DMS53 treated with DMSO at 0.1 percent for 48 hours (cell line): ENCODE data around the gene HSD17B8.
A peak's percentile ranks its signal among the peaks of the same experiment; 100 is the strongest.

Experiments used
- DNase-seq: peaks from one replicate; lab custom pipeline; 2025; ENCODE audit not compliant: unreplicated experiment; lab: John Stamatoyannopoulos, UW

The HSD17B8 gene

DNA sequence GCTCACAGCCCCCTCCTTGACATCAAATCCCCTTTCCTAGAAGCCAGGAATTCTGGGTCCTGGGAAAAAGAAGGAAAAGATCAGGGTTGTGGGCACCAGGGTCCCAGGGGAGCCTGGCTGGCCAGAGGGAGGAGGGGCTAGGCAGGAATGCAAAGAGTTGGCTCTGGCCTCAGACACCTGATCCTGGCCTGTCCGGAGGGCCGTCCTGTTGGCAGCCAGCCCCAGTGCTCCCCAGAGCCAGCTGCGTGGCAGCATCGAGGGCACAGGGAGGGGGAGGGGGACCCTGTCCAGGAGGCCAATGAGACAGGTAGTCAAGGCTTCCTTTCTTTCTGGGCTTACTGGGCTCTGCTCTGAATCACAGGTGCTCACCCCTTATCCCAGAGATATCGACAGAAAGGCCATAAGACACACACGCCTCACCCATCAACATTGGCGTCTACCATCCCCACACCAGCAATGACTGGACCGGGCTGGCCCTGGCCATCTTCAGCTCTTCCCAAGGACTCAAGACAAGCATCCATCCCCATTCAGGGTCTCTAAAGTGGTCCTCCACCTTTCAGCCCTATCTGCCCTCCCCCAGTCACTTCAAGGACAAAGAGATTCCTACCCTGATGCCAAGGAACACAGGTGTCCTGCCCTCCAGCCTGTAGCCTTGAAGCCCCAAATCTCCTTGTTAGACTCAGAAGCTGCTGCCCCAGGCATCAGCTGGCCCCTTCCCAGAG lies 12.9 kb upstream of the HSD17B8 start:
- no peak for DNase-seq

DNA sequence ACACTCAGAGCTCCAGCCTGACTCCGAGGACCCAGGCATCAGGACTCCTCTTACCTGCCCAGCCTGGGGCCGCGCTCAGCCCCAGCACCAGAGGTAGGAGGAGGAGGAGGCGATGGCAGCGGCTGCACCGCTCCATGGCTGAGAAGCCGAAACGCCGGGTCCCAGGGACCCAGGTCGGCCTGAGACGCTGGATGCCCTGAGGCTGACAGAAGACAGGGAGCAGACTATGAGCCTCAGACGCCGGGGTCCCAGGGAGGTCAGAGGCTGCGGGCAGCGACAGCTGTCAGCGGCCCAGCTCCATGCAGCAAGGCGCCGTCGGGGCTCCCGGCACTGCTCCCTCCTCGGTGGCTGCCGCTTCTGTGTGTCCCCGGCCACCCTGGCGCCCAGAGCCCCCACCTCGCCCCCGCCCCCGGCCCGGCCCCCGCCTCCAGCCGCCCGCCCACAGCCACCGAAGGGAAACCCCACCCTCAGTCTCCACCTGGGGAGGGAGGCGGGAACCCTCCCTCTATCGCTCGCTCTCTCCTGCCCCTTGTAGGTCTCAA lies 12.3 kb upstream of the HSD17B8 start, which contains the start of gene COL11A2:
Gene COL11A2 (minus strand): TSS at position 363 of the 542 bp plus-strand sequence. CDS start 227 bp downstream, at position 136.
- no peak for DNase-seq

DNA sequence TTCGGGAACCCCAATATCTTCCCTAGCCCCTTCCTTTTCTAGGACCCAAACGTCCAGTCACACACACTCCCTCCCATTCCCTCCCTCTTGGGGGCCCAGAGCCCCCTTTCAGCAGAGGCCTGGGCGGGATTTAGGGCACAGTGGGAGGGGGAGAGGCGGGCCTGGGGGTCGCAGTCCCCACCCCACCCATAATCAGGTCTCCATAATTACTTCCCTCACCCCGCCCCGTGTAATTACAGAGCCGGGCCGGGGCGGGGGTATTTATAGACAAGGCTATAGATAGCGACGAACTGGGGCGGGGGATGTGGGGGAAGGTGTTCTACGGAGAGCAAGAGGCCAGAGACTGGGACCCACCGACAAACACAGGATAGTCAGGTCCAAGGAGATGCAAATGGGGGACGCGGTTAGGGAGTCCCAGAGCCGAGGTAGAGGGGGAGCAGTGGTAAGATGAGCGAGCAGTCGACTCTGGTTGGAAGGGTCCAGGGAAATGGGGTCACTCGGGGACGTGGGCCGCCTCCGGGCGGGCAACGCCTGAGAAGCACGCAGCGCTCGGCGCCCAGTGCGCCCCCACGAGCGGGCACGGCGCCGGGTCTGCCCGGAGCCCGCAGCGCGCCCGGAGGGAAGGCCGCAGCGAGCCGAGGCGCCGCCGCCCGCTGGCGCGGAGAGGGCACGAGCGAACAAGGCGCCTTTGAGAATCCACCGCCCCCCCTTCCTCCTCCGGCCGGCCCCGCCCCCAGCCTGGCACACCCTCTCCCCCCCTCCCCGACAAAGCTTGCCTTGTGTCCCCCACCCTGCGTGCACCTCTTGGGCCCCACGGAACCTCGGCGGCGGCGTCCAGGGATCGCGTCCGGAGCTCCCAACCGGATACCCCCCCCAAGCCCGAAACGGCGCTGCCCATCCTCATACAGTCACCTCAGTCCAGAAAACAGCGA lies 11.5 kb upstream of the HSD17B8 start:
- DNase-seq = no peak

DNA sequence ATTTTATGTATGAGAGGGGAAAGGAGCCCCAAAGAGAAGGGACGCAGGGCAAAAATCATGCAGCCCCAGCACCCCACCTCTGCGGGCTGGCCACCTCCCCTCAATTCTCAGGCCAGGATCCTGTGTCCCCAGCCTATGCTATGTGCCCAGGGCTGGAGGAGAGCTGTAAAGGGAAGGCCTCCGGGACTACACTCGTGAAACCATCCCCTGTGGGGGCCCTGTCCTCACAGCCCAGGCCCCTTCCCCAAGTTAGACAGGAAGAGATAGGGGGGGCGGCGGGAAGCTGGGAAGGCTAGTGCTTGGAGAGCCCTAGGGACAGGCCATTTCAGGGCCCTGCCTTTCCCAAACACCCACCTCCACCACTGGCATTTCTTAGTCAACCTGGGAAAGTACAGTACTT lies 10.8 kb upstream of the HSD17B8 start:
- DNase-seq = no peak

DNA sequence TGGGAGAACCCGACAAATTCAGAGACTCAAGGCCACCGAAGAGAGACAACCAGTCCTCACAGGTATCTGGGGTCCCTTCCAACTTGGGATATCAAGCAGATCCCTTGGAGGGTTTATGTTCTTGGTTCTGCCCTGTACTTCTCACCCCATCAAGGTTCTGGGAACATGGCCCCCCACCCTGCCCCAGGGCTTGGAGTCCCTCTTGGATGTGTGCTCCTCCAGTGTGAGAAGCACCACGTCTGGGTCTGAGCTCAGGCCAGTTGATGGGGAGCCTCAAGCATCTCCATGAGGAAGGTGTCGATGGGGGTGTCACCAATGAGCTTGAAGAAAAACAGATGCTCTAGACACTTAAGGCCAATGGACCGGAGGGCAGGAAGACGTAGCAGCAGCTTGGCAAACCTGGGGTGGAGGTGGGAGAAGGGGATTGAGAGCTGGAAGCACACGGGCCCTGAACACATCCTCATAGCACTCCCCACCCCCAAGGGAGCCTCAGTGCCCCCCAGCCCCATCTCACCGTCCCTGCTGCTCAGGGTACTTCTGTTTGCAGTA lies 9.9 kb upstream of the HSD17B8 start:
- DNase-seq = no peak

DNA sequence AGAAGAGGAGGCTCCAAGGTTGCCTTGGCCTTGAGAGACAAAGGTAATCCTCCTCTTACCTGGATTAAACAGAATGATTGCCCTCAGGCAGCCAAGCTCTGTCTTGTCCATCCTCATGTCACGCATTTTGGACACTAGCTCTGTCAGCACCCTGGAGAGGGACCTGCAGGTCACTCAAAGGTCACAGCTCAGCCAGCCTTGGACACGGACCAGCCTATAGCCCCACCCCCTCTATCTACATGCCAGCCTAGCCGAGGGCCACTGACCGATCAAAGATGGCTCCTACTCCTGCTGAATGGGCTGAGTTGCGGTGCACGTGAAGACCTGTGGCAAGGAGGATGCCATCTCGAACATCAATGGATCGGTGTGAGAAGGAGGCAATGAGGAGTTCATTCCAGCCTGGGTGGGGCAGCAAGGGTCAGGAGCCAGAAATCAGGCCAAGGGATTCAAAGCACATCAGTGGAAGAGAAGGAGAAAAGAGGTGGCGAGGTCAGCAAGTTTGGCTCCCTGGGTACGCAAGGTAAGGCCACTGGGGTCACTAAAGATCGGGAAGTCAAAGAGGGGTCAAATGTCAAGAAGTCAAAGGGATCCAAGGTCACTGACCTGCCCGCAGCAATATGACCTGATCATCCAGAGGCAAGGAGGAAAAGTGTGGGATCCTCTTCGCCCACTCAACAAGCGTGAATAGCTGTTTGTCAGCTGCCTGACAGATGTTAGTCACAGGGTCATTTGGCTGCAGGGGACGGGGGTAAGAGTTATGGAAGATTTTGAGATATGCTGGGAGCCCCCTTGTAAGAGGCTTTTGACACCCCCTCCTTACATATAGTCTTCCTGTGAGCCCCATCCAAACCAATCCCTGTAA lies 8.9 kb upstream of the HSD17B8 start:
- DNase-seq = no peak

DNA sequence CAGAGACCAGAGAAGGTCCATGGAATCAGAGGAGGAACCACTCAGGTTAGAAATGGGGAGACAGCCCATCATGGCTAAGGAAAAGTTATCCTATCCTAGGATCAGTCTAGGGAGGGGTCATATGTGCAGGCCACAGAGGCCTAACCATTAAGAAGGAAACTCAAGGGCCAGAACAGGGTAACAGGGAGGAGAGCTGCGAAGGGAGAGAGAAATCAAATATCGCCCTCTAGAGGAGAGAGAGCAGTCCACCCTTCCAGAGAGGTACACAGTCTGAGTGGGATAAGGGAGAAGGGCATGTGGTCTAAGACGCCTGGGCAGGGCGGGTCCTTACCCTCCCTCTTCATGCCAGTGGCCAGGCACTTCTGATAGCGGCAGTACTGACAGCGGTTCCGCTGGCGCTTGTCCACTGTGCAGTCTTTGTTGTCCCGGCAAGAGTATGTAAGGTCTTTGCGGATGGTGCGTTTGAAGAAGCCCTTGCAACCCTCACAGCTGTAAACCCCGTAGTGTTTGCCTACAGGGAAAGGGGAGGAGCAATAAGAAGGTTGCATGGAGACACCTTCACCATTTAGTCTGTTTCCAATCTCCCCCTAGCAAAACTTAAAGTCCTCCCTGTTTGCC lies 6.9 kb upstream of the HSD17B8 start:
- DNase-seq = peak; percentile 78

DNA sequence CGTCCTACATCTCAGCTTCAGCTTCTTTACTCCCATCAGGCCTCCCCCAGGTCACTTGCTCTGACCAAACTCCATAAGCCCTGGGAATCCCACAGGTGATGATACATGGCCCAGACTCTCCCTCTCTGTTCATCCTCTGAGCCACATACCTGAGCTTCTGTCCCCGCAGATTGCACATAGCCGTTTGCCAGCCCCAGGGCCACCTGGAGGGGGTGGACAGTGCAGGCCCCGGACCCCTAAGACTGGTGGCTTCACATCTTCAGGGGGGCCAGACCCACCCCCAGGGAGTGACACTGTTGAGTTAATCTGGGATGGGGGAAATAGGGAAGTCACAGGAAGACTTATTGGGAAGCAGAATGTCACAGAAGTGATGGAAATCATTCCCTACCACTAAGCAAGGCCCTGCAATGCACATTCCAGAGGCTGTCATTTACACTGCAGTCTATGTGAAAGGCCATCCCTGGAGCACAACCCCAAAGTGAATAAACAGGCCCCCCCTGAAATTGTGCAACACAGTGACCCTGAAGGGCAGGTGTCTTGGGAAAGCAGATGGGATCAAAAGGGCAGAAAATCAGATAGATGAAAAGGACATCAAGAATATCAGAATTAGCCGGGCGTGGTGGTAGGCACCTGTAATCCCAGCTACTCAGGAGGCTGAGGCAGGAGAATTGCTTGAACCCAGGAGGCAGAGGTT lies 6.1 kb upstream of the HSD17B8 start:
- DNase-seq = no peak

DNA sequence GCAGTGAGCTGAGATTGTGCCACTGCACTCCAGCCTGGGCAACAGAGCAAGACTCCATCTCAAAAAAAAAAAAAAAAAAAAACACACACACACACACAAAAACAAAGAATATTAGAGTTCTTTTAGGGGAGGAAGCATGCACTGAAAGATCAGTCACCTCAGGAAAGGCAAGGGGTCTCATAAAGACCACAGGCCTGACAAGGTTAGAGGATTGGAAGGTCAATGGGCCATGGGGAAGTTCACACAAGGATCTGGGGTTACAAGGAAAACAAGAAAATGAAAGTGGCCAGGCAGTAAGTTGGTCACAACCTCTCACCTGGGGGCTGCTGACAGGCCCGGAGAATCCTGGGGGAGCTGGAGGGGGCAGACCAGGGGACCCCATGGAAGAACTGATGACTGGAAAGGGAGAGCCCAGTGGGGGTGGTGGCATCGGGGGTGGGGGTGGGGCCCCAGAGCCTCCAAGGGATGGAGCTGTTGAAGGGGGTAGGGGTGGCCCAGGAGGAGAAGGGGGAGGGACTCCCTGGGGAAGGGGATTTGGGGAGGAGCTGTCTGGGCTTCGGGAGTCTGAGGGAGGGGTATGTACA lies 5.5 kb upstream of the HSD17B8 start:
- DNase-seq = no peak

DNA sequence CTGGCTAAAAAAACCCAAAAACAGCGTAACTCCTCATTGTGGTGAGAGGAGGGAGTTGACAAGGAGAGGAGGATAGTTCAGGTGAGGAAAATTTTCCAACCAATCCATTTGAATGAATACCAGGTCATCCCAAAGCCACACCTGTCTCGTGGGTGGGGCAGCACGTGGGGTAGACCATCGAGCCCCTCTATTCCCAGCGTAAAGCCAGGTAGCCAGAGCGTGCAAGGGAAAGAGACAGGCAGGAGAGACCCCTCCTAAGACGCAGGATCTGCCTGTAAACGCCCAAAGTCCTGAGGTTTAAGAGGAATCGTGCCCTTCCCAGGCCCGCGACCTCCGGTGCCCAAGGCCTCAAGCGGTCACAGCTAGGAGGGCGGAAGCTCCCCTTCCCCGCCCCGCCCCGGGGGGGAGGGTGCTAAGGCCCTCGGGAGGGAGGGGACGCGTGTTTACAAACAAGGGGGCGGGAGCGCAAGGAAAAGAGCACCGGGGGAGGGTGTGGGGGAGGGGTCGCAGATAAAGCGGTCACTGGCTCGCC lies 4.7 kb upstream of the HSD17B8 start:
- peak; percentile 32 for DNase-seq

DNA sequence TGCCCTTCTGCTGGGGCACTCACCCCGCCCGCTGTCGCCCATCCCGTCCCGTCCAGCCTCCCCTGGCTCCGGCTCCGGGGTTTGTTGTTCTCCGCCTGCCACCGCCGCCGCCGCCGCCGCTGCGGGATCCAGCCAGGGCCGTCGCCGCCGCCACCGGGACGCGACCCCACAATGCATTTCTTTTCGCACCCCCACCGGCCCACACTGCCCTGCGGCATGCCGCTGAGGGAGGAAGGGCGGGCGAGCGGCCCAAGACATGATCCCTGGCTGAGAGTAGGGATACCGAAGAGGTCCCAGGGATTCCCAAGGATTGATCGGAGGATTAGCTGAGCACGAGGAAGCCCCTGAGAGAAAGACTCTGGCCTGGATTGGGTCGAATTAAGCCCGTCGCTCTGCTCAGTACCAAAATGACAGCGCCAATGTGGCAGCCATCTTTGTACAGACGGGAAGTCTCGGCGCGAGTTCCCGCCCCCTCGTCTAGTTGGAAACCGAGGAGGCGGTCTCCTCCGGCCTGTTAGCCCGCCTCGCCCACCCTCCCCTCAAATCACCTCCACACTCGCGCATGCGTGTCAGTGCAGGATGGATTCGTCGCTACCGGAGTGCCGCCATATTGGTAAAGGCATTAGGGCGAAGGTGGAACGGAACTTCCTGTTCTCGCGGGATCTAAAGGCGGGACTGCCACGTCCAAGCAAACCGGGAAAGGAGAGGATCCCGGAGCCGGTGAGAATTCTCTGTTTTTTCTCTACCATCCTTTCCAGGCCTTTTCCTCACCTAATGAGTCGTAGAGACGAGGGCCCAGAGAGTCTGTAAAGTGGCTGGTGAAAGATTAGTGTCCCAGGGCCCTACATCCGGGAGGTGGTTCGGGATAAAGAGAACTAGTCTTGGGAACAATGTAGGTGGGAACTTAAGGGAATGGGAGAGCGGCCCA lies 4.0 kb upstream of the HSD17B8 start, which contains the start of the genes RXRB and SLC39A7:
Gene RXRB (minus strand): TSS at position 447 of the 928 bp plus-strand sequence. CDS start 189 bp downstream, at position 258.
Gene SLC39A7 (plus strand): TSS at position 649 of the 928 bp plus-strand sequence. CDS start 379 bp downstream, outside the sequence.
- peak; percentile 95 for DNase-seq

DNA sequence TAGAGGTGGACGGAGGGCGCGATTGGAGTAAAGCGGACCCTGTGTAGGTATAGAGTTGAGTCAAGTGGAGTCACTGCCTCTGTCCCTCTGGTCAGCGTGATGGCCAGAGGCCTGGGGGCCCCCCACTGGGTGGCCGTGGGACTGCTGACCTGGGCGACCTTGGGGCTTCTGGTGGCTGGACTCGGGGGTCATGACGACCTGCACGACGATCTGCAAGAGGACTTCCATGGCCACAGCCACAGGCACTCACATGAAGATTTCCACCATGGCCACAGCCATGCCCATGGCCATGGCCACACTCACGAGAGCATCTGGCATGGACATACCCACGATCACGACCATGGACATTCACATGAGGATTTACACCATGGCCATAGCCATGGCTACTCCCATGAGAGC lies 3.3 kb upstream of the HSD17B8 start:
- DNase-seq = no peak

DNA sequence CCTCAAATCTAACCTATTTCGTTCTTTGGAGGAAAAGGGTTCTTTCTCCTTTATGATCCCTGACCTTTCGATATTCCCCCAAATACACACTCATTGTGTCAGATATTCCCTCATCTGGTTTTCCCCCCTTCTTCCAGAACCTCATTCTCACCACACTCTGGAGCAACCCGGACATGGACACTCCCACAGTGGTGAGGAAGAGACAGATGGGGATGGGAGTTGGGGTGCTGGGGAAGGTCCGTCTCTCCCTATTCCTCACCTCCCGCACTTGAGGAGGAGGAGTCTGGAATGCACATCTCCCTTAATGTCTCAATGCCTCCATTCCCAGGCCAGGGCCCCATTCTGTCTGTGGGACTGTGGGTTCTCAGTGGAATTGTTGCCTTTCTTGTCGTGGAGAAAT lies 2.5 kb upstream of the HSD17B8 start:
- DNase-seq = no peak

DNA sequence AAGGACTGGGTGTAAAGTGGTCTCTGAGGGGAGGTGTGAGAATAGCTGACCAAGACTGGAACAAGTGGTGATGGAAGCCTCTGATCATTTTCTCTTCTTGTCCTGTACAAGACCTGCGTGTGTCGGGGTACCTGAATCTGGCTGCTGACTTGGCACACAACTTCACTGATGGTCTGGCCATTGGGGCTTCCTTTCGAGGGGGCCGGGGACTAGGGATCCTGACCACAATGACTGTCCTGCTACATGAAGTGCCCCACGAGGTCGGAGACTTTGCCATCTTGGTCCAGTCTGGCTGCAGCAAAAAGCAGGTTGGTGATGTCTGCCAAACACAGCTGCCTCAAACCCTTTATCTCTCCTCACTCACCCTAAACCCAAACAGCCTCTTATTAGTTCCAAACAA lies 1.7 kb upstream of the HSD17B8 start:
- DNase-seq = no peak

DNA sequence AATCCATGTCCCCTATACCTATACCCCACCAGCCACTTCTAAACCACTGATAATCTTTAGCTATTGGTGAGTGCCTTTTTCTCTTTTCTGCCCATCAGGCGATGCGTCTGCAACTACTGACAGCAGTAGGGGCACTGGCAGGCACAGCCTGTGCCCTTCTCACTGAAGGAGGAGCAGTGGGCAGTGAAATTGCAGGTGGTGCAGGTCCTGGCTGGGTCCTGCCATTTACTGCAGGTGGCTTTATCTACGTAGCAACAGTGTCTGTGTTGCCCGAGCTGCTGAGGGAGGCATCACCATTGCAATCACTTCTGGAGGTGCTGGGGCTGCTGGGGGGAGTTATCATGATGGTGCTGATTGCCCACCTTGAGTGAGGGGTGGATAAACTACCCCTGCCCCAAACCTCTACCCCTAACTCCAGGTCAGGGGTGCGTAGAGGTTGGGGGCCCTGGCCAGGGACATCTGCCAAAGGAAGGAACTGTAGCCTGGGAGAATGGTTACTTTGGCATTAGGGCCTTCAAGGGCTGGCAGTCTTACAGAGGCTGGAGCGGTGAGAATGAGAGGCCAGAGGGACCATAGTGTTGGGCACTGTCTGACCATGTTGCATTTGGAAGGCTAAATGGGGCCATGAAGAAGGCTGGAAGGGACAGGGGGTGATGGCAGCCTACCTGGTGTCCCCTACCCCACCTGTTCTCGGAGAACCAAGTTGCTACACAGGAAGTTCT lies 851 bp upstream of the HSD17B8 start:
- no peak for DNase-seq

DNA sequence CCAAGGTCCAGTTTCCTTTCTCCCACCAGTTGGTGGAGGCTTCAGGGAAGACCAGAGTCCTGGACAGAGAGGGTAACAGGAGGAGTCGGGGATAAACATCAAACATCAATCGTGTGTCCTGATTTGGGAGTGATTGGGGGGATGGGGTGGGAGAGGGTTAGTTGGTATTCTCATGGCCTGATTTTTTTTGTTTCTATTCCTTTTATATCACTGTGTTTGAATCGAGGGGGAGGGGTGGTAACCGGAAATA lies 365 bp upstream of the HSD17B8 start:
- DNase-seq = no peak
